Stimulated activated CD8-positive, alpha-beta memory T cell treated with anti-CD3 and anti-CD28 coated beads, Interleukin-12 subunit alpha, Interleukin-12 subunit beta, amount 100 ng/mL, for 24 hours (primary cell): ENCODE measurements around the gene TENM3.
"Not testable (repeated sequence)": the region's sequence is repeated elsewhere in the genome, so short reads cannot be mapped to it uniquely, and the experiment has no call there.

Experiments used
- DNase-seq: peaks from one replicate; pipeline ENCODE4 v3.0.0-alpha.2; 2020; ENCODE audit errors: extremely low read depth

TENM3 gene

GRCh38 chr4:182228991-182229577 lies 14.1 kb upstream of the TENM3 start:
- no peak for DNase-seq

GRCh38 chr4:182230256-182230655 lies 12.9 kb upstream of the TENM3 start:
- no peak for DNase-seq

GRCh38 chr4:182231080-182231479 lies 12.1 kb upstream of the TENM3 start:
- no peak for DNase-seq

GRCh38 chr4:182231496-182231895 lies 11.7 kb upstream of the TENM3 start:
- DNase-seq, result no peak

GRCh38 chr4:182233310-182234090 lies 9.7 kb upstream of the TENM3 start:
- no peak for DNase-seq

GRCh38 chr4:182235021-182235795 lies 8.0 kb upstream of the TENM3 start:
- no peak for DNase-seq

GRCh38 chr4:182236186-182236585 lies 7.0 kb upstream of the TENM3 start:
- no peak for DNase-seq

- not testable (repeated sequence) for DNase-seq
Observed at GRCh38 chr4:182237010-182237409, 6.2 kb upstream of the TENM3 start.

- no peak for DNase-seq
Observed at GRCh38 chr4:182238355-182238931, 4.8 kb upstream of the TENM3 start.

GRCh38 chr4:182240161-182241130 lies 2.8 kb upstream of the TENM3 start:
- DNase-seq, result no peak

GRCh38 chr4:182242260-182242659 lies 942 bp upstream of the TENM3 start:
- DNase-seq, result not testable (repeated sequence)

GRCh38 chr4:182242787-182243186 lies 415 bp upstream of the TENM3 start:
- DNase-seq, result no peak

GRCh38 chr4:182245041-182245440 lies 1.8 kb downstream of the TENM3 start:
- DNase-seq, result no peak

- no peak for DNase-seq
Observed at GRCh38 chr4:182245541-182246215, 2.5 kb downstream of the TENM3 start.

- no peak for DNase-seq
Observed at GRCh38 chr4:182246401-182247205, 3.4 kb downstream of the TENM3 start.

- DNase-seq, result no peak
Observed at GRCh38 chr4:182248295-182248694, 5.1 kb downstream of the TENM3 start.

GRCh38 chr4:182250446-182250845 lies 7.2 kb downstream of the TENM3 start:
- DNase-seq, result no peak

- no peak for DNase-seq
Observed at GRCh38 chr4:182251116-182251515, 7.9 kb downstream of the TENM3 start.

GRCh38 chr4:182252220-182252619 lies 9.0 kb downstream of the TENM3 start:
- DNase-seq, result no peak
